GM21381 (cell line): Measurements from ENCODE around the gene PXMP4.
A peak's percentile ranks its signal among the peaks of the same experiment; 100 is the strongest.

Experiments
- ATAC-seq: cut with Tn5 transposase; IDR thresholded peaks from one replicate; pipeline ENCODE4 v1.9.1; 2021; ENCODE audit warnings: mild to moderate bottlenecking, moderate library complexity; ENCODE audit not compliant: unreplicated experiment

Gene PXMP4

DNA sequence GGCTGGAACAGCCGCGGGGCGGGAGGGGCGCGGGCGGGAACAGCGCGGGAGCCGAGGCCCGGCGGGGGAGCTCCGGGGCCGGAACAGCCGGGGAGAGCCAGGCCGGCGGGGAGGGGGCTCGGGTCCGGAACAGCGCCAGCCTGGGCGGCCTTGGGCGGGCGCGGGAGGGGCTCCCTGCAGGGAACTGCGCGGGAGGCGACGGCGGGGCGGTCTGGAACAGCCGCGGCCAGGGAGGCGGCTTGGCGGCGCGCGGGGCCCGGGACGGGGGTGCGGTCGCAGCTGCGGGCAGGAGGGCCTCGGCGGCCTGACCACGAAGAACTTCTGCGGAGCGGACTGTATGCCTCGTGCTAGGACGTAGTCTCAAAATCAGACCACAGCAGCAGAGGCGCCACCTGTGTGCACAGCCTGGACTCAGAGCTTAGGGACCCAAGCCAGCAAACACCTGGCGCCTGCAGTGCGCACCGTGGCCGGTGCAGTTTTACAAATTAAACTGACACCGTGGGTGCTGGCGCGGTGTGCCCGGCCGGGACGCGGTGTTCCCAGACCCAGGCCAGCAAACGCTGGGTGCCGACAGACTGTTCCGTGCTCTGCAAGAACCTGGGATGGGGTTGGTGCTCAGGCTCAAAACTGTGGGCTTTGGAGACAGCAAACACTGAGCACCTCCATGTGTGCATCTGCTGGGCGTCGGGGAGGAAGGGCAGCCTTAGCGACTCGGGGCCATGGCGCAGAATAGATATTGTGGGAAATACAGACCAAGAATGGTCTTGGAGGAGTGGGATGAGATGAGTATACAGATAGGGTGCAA, 12.3 kb upstream of the PXMP4 start:
- ATAC-seq = peak; percentile 45

DNA sequence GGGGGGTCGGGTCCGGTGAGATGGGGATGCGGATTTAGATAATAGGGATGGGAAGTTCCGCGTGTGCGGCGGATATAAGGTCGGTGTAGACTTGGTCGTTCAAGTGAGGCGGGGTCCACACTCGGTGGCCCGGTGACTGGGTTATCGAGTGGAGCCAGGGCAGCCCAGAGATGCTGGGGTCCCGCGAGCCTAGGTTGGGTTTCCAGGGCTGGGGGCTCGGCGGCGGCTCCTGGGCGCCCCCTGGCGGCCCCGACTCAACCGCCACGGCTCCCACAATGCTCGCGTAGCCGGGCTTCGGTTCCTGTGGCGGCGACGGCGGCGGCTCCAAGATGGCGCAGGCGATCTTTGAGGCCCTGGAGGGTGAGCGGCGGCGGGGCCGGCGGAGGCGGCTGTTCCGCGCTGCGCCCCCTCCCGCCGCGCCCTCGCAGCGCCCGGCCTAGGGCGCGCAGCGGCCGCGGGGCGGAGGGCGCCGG, 11.6 kb upstream of the PXMP4 start, which contains the start of gene ZNF341:
Gene ZNF341, plus strand, starts transcription at position 304 of the 473 bp plus-strand sequence. Its CDS starts 26 bp downstream, at position 330.
- peak; percentile 73 for ATAC-seq

GRCh38 chr20:33730946-33731692, 11.0 kb upstream of the PXMP4 start:
- ATAC-seq = no peak

GRCh38 chr20:33729101-33729500, 9.0 kb upstream of the PXMP4 start:
- ATAC-seq = no peak

DNA sequence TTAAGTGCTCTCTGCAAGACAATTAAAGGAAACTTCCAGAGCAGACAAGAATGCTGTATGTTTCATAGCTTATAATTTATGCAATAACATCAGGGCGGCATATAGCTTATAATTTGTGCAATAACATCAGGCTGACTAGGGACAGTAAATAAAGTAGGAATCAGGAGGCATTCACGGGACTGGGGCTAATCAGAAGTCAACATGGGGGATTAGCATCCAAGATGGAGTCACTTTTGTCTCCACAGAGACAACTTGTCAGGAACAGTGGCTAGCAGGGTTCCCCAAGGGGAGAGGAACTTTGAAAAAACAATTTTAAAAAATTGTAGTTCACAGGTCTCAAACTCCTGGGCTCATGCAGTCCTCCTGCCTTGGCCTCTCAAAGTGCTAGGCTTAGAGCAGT, 8.4 kb upstream of the PXMP4 start:
- ATAC-seq = no peak

DNA sequence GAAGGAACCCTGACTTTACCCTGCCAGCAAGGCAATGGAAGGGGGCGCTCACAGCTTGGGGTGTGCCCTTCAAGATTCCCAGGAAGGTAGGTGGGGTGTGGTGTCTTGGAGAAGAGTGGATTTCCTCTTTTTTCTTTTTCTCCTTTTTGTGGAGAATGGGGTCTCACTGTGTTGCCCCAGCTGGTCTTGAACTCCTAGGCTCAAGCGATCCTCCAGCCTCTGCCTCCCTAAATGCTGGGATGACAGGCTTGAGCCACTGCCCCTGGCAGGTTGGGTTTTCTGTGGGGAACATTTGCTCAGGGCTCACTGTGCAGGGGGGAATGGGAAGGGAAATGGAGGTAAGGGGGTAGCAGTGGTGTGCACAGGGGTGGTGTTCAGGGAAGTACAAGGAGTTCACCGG, 7.7 kb upstream of the PXMP4 start:
- no peak for ATAC-seq

DNA sequence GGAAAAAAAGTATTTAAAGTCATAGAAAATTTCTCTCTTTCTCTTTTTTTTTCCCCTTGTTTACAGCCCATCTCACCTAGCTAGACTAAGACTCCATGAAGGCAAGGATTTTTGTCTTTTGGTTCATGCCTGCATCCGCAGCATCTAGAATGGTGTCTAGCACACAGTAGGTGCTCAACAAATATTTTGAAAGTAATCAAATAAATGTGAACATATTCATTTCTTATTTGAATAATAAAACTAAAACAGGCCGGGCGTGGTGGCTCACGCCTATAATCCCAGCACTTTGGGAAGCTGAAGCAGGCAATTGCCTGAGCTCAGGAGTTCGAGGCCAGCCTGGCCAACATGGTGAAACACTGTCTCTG, 7.0 kb upstream of the PXMP4 start:
- no peak for ATAC-seq

DNA sequence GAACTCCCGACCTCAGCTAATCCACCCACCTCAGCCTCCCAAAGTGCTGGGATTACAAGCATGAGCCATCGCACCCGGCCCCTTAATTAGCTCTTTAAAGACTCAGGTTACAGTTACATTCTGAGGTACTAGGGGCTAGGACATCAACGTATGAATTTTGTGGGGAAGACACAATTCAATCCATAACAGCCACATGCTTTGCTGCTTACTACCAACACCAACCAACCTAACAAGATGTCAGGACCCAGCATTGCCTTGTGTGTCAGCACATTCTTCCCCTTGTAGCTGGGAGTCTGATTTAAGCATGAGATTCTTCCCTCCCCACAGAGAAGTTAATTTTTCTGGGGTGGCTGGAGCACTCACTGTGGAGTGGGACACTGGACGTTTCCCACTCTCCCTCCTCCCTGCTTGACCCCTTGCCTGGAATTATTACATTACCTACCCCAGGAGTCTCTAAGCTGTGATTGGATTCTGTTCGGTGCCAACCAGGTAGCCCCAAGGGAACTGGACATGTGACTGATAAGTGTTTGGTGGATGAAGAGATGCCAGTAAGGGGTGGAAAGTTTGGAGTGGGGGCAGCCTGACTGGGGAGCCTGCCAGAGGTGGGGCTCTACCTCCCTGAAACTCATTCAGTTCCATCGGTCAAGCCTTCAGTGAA, 5.6 kb upstream of the PXMP4 start:
- ATAC-seq = no peak

DNA sequence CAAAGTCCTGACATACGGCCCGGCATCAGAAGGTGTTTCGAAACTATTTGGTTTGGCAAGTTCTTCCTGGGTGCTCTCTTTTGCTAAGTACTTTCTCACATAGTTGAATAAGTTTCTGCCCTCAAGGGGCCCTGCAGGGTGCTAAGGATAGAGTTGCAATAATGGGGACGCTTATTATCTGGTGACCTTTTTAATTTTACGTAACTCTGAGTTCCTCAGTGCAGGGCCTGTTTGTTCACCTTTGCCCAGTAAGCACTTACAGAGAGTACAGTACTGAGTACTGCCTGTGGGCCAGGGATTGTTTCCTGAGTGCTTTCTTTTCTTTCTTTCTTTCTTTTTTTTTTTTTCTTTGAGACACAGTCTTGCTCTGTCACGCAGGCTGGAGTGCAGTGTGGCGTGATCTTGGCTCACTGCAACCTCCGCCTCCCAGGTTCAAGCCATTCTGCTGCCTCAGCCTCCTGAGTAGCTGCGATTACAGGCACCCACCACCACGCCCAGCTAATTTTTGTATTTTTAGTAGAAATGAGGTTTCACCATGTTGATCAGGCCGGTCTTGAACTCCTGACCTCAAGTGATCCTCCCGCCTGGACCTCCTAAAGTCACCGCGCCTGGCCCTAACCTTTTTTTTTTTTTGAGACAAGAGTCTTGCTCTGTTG, 4.5 kb upstream of the PXMP4 start:
- ATAC-seq = no peak

DNA sequence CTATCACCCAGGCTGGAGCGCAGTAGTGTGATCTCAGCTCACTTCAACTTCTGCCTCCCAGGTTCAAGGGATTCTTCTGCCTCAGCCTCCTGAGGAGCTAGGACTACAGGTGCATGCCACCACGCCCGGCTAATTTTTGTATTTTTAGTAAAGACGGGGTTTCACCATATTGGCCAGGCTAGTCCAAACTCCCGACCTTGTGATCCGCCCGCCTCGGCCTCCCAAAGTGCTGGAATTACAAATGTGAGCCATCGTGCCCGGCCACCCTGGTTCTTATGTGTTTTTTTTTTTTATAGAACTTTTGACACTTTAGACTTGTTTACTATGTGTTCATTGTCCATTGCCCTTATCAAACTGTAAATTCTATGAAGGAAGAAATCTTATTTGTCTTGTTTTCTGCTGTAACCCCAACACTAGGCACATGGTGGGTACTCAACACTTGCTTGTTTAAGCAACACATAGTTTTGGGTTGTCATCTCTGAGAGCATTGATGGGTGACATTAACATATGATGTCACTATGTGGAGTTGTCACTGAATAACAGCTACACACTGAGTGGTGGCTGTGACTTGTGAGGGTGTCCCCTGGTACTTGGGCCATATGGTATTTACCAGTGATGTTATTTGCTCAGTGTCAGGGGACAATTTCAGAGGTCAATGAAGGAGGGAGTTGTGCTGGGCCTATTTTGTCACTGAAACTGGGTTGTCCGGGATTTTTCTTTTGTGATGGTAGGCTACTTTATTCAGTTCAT, 1.5 kb upstream of the PXMP4 start:
- no peak for ATAC-seq

- ATAC-seq = no peak
Measured at GRCh38 chr20:33719277-33719988, 677 bp downstream of the PXMP4 start.

DNA sequence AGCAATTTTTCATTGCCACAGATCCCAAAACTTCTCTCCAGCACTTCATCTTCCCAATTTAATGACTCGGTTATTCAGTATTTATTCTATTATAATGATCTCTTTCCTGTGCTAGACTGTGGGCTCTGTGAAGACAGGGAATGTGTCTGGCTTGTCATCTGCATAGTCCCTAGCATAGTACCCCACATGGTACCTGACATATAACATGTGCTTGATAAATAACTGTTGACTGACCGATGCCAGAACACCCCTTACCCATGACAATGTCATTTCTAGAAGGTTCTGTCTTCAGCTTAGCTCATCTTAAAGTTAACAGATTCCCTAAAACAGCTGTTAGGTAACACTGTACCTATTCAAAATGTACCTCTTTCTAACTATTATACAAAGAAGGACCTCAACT, 3.6 kb downstream of the PXMP4 start:
- ATAC-seq = no peak

DNA sequence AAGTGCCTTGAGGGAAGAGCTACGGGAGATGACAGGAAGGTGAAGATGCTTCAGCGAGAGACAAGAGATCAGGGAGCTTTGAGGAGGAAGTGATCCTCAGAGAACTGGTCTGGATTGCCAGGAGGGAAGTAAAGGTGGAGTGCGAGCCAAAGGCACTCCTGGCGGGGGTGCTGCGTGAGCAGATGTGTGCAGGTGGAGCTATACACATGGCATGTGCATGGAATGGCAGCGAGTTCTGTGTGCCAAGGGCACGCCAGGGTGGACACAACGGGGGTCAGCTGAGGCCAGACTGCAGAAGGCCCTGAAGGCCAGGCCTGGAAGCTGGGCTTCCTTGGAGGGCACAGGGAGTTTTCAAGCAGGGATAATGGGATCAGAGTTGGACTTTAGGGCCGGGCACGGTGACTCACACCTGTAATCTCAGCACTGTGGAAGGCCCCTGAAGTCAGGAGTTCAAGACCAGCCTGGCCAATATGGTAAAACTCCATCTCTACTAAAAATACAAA, 6.2 kb downstream of the PXMP4 start:
- ATAC-seq = no peak

- ATAC-seq = no peak
Measured at GRCh38 chr20:33711446-33711738, 8.7 kb downstream of the PXMP4 start.

DNA sequence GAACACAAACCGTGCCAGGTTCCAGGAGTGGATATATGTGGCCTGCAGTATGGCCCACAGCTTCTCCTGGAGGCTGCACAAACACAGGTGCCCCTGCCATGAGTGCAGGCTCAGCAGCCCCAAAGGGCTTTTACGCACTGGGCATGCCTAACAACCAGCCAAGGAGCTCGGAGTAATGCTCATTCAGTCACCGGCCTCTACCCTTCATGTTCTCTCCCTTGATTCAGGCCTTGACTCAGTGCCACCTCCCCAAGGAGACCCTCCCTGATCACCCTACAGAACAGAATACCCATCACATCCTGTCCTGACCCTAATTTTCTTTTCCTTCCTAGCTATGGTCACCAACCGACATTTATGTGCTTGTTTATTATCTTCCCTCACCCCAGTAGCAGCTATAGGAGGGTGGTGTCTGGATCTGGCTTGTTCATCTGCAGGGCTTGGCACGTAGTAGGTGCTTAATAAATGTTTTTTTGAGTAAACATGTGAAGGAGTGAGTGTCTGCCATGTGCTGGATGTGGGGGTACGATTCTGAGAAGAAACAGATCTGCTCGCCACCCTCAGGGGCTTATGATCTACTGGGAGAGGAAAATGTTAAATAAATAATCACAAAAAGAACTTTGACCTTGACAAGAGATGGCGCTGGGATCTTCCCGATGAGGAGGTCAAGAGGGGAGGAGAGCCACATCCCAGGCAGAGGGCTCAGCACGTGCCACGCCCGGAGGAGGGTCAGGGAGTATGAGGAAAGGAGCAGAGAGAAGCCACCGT, 9.2 kb downstream of the PXMP4 start:
- no peak for ATAC-seq

- no peak for ATAC-seq
Measured at GRCh38 chr20:33709905-33710541, 10.1 kb downstream of the PXMP4 start.

- ATAC-seq = no peak
Measured at GRCh38 chr20:33709398-33709797, 10.7 kb downstream of the PXMP4 start.

GRCh38 chr20:33707668-33708067, 12.4 kb downstream of the PXMP4 start:
- no peak for ATAC-seq
